Measurements from ENCODE around the gene SCN2B.
A peak's percentile ranks its signal among the peaks of the same experiment; 100 is the strongest.

The SCN2B gene

DNA sequence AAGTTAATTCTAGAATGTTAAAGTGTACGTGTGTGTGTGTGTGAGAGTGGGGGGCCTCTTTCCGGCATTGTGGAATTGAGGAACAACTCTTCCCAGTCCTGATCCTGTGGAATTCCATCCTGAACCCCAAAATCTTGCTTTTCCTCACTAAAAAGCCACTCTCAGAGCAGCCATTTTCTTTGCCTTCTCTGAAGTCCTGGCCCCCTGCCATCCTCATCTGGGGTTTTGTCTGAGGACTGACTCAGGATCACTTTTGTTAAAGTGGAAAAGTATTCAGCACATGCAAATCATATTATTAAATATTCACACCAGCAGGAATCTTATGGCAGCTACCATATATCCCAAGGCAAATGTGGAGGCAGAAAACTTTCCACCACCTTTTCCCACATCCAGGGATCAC is 27.6 kb downstream of the SCN2B start:
- no peak for DNase-seq
- no peak overlapping the region for H3K4me3 ChIP-seq (ENCODE audit: low read depth, low read length)
- H3K27me3 ChIP-seq: peaks cover 36% of the 10 kb centered on the region
- no peaks in the 10 kb centered on the region for H3K36me3 ChIP-seq
- H3K9me3 ChIP-seq: no peaks in the 10 kb centered on the region
- TF ChIP-seq, protein P1, sequence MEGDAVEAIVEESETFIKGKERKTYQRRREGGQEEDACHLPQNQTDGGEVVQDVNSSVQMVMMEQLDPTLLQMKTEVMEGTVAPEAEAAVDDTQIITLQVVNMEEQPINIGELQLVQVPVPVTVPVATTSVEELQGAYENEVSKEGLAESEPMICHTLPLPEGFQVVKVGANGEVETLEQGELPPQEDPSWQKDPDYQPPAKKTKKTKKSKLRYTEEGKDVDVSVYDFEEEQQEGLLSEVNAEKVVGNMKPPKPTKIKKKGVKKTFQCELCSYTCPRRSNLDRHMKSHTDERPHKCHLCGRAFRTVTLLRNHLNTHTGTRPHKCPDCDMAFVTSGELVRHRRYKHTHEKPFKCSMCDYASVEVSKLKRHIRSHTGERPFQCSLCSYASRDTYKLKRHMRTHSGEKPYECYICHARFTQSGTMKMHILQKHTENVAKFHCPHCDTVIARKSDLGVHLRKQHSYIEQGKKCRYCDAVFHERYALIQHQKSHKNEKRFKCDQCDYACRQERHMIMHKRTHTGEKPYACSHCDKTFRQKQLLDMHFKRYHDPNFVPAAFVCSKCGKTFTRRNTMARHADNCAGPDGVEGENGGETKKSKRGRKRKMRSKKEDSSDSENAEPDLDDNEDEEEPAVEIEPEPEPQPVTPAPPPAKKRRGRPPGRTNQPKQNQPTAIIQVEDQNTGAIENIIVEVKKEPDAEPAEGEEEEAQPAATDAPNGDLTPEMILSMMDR (IDR thresholded peaks at IDR 0.05; ENCODE audit: low read depth, low read length): no peak
- H3K4me1 ChIP-seq: no peaks in the 10 kb centered on the region

DNA sequence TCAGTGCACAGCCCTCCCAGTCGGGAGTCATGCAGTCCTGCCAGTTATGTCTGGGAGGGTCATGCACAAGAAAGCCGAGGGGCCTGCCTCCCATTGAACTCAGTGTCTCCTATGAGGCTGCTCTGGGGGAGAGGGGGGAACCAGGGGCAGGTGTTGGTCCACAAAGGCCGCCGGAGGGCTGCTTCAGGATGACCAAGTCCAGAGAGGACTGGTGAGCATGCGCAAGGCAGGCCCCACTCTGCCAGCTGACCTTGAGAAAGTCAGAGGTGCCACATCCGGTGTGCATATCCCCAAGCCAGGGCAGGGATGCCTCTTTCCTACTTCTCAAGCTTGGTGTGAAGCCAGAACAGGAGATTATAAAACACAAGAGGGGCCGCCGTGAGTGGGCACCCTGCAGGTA is 28.2 kb downstream of the SCN2B start:
- TF ChIP-seq, protein P1 (IDR thresholded peaks at IDR 0.05; ENCODE audit: low read depth, low read length): no peak
- Histone ChIP-seq H3K4me1 (no peaks in the 10 kb centered on the region), H3K9me3 (no peaks in the 10 kb centered on the region), H3K4me3 (ENCODE audit: low read depth, low read length) (no peak overlapping the region), H3K27me3 (peaks cover 38% of the 10 kb centered on the region), H3K36me3 (no peaks in the 10 kb centered on the region)
- DNase-seq: no peak

DNA sequence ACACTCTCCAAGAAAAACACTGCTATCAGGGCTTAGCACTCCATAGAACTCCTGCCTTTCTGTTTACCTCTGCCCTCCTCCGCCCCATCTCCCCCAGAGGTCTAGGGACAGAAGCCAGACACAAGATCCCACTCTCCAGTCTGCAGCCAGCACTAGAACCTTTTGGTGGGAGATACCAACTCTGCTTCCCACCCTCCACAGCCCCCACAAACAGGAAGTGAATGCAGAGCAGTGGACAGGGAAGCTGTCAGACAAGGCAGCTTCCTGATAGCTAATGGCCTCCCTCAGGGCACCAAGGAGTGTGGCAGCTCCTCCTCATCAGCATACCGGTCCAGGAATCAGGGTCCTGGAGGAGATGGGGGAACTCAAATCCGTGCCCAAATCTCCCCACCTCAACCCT is 28.9 kb downstream of the SCN2B start:
- Histone ChIP-seq H3K4me3 (ENCODE audit: low read depth, low read length) (no peak overlapping the region), H3K4me1 (no peaks in the 10 kb centered on the region), H3K9me3 (no peaks in the 10 kb centered on the region), H3K27me3 (peaks cover 38% of the 10 kb centered on the region), H3K36me3 (no peaks in the 10 kb centered on the region)
- TF ChIP-seq, protein P1 (IDR thresholded peaks at IDR 0.05; ENCODE audit: low read depth, low read length): no peak
- DNase-seq: no peak

DNA sequence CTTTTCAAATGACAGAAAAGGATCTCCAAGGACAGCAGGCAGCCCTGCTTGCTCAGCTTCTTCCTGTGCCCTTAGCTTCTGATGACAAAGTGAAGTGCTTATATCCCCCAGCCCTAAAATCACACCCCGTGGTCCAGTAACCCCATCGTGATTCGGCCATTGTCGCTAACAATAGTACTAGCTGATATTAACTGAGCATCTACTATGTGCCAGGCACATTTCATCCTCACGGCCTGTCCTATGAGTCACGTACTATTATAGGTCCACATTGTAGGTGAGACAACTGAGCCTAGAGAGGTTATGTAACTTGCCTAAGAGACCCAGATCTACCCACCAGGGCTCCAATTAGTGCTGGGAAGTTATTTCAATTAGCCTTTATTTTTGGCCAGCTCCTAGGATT is 29.9 kb downstream of the SCN2B start:
- Histone ChIP-seq H3K9me3 (no peaks in the 10 kb centered on the region), H3K36me3 (no peaks in the 10 kb centered on the region), H3K4me1 (no peaks in the 10 kb centered on the region), H3K27me3 (peaks cover 34% of the 10 kb centered on the region), H3K4me3 (ENCODE audit: low read depth, low read length) (no peak overlapping the region)
- TF ChIP-seq, protein P1 (IDR thresholded peaks at IDR 0.05; ENCODE audit: low read depth, low read length): no peak
- no peak for DNase-seq

DNA sequence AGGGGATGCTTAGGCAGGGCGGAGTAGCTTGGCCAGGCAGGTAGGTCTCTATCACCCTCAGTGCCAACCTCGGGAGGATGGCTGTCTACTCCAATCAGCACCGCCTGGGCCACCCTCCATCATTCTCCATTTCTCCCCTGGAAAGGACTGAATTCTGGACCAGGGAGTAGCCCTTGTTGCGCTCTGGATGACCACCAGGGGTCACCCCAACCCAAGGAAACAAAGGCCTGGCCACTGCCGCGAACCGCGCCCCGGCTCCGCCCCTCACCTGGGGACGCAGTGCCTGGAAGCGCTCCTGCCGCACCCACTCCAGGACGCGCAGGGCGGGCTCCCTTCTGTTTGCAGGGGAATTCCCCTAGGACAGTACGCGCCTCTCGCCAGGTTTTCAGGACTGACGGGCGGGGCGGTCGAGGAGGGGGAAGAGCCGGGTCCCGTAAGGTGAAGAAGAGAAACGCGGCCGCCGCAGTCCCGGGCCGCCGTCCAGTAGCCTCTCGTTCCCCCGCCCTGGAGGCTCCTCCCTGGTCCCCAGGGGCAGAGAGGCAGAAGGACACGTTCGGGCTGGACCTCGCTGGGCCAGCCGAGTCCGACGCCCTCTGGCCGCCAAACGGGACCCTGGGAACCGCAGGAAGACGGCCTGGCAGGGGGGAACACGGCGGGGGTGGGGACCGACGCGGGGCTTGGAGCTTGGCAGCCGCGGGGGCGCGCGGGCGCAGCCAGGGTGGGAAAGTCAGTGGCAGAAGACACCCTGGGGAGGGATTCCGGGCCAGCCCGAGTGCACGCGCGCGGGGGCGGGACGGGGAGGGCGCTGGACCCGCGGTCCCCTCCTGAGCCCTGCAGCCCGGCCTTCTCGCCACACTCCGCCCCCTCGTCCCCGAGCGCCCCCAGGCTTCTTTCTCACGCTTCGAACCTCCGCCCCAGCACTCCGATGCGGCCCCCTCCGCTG is 30.9 kb downstream of the SCN2B start:
- peak overlapping the region; percentile 62 for H3K4me3 ChIP-seq (ENCODE audit: low read depth, low read length)
- no peaks in the 10 kb centered on the region for H3K9me3 ChIP-seq
- H3K27me3 ChIP-seq: peaks cover 38% of the 10 kb centered on the region
- no peaks in the 10 kb centered on the region for H3K4me1 ChIP-seq
- H3K36me3 ChIP-seq: no peaks in the 10 kb centered on the region
- TF ChIP-seq, protein P1 (IDR thresholded peaks at IDR 0.05; ENCODE audit: low read depth, low read length): peak; percentile 89
- peak; percentile 86 for DNase-seq

Data from BE2C (cell line).